Stimulated activated naive CD8-positive, alpha-beta T cell treated with anti-CD3 and anti-CD28 coated beads, Interleukin-15, Interleukin-2, amounts not matched to agents 100 ng/mL and 50 ng/mL, for 24 hours (primary cell): Measurements from ENCODE around the gene PTPRF.

Experiments used
- H3K27ac Mint-ChIP-seq: one replicate; pipeline ENCODE4 v1.8.0; 2021; ENCODE audit warnings: mild to moderate bottlenecking, mixed read lengths
- H3K27me3 Mint-ChIP-seq: one replicate; pipeline ENCODE4 v1.8.0; 2021; ENCODE audit warnings: mixed read lengths
- H3K36me3 Mint-ChIP-seq: one replicate; pipeline ENCODE4 v1.8.0; 2021; ENCODE audit warnings: low read depth, mixed read lengths
- H3K4me1 Mint-ChIP-seq: one replicate; pipeline ENCODE4 v1.8.0; 2021; ENCODE audit warnings: low read depth, mixed read lengths
- H3K4me3 Mint-ChIP-seq: one replicate; pipeline ENCODE4 v1.8.0; 2021; ENCODE audit warnings: mild to moderate bottlenecking, mixed read lengths
- H3K9me3 Mint-ChIP-seq: one replicate; pipeline ENCODE4 v1.8.0; 2021; ENCODE audit warnings: mixed read lengths

Gene PTPRF

GRCh38 chr1:43565600-43566360 lies 35.1 kb downstream of the PTPRF start:
- Mint-ChIP-seq H3K27ac (no peak overlapping the region), H3K4me1 (peaks cover 6% of the 10 kb centered on the region), H3K27me3 (peaks cover 10% of the 10 kb centered on the region), H3K9me3 (no peaks in the 10 kb centered on the region), H3K36me3 (no peaks in the 10 kb centered on the region), H3K4me3 (peak overlapping the region; percentile 67)

- H3K4me3 Mint-ChIP-seq: peak overlapping the region; percentile 67
- no peaks in the 10 kb centered on the region for H3K9me3 Mint-ChIP-seq
- peaks cover 6% of the 10 kb centered on the region for H3K4me1 Mint-ChIP-seq
- H3K36me3 Mint-ChIP-seq: no peaks in the 10 kb centered on the region
- H3K27me3 Mint-ChIP-seq: peaks cover 10% of the 10 kb centered on the region
- H3K27ac Mint-ChIP-seq: no peak overlapping the region
Measured at GRCh38 chr1:43566382-43567044, 35.8 kb downstream of the PTPRF start.

DNA sequence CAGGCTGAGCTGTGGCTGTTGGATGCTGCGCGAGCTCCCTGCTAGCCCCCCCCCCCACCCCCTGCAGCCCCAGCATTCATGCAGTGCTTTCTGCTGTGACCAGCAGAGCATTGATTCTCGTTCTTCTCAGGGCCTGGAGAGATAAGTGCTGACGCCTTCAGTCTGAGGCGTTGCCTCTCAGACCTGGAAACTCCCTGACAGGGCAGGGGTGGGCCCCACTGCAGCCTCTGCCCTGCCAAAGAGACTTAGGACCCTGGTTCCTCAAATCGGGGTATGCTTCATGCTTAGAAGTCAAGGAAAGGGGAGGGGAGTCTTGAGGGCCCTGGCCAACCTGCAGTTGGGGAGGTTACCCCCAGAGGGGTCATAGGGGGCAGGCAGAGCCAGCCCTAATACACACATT lies 38.5 kb downstream of the PTPRF start:
- Mint-ChIP-seq H3K36me3 (no peaks in the 10 kb centered on the region), H3K9me3 (no peaks in the 10 kb centered on the region), H3K4me1 (peaks cover 6% of the 10 kb centered on the region), H3K27me3 (peaks cover 10% of the 10 kb centered on the region), H3K4me3 (no peak overlapping the region), H3K27ac (no peak overlapping the region)

GRCh38 chr1:43570277-43570676 lies 39.6 kb downstream of the PTPRF start:
- H3K27ac Mint-ChIP-seq: no peak overlapping the region
- H3K4me3 Mint-ChIP-seq: no peak overlapping the region
- peaks cover 10% of the 10 kb centered on the region for H3K27me3 Mint-ChIP-seq
- H3K36me3 Mint-ChIP-seq: no peaks in the 10 kb centered on the region
- peaks cover 6% of the 10 kb centered on the region for H3K4me1 Mint-ChIP-seq
- H3K9me3 Mint-ChIP-seq: no peaks in the 10 kb centered on the region

GRCh38 chr1:43570715-43571114 lies 40.0 kb downstream of the PTPRF start:
- Mint-ChIP-seq H3K27me3 (peaks cover 10% of the 10 kb centered on the region), H3K4me3 (no peak overlapping the region), H3K27ac (no peak overlapping the region), H3K4me1 (peaks cover 6% of the 10 kb centered on the region), H3K9me3 (no peaks in the 10 kb centered on the region), H3K36me3 (no peaks in the 10 kb centered on the region)

DNA sequence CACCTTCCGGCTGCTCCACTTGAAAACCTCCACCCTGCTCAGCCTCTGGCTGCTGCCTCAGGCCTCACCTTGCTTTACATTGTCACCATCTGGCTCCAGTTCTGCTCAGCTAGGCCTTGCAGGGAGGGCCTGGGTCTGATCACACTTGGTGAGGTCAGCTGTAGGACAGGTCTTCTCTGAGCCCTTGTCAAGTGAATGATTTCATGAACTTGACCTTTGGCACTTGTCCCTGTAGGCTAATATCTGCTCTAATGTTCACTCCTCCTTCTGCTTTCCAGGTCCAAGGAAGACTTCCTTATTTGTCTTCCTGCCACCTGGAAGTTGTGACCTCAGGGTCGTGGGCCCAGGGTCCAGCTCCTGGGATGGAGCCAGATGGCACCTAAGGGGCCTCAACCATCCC lies 41.4 kb downstream of the PTPRF start:
- no peaks in the 10 kb centered on the region for H3K27me3 Mint-ChIP-seq
- H3K9me3 Mint-ChIP-seq: no peaks in the 10 kb centered on the region
- H3K36me3 Mint-ChIP-seq: no peaks in the 10 kb centered on the region
- H3K27ac Mint-ChIP-seq: no peak overlapping the region
- H3K4me1 Mint-ChIP-seq: no peaks in the 10 kb centered on the region
- no peak overlapping the region for H3K4me3 Mint-ChIP-seq

DNA sequence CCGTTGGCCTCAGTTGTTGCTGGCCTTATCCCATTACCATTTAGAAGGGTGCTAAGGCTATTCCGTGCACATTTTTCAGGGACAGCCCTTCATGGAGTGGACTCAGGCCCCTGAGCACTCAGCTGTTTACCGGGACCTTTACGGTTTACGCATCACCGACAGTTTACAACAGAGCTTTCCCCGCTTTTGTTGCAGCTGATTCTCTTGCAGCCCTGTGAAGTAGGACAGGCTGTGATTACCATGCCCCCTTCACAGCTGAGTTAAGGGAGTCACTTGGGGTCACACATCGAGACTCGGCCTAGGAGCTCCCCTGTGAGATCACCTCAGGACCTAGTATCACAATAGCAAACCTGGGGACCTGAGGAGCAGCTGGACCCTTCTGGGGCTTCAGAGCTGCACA lies 41.9 kb downstream of the PTPRF start:
- Mint-ChIP-seq H3K4me1 (no peaks in the 10 kb centered on the region), H3K27ac (no peak overlapping the region), H3K4me3 (no peak overlapping the region), H3K9me3 (no peaks in the 10 kb centered on the region), H3K36me3 (no peaks in the 10 kb centered on the region), H3K27me3 (no peaks in the 10 kb centered on the region)

- no peaks in the 10 kb centered on the region for H3K4me1 Mint-ChIP-seq
- no peaks in the 10 kb centered on the region for H3K9me3 Mint-ChIP-seq
- no peak overlapping the region for H3K4me3 Mint-ChIP-seq
- no peaks in the 10 kb centered on the region for H3K27me3 Mint-ChIP-seq
- no peaks in the 10 kb centered on the region for H3K36me3 Mint-ChIP-seq
- H3K27ac Mint-ChIP-seq: no peak overlapping the region
Measured at GRCh38 chr1:43573066-43573800, 42.5 kb downstream of the PTPRF start.

GRCh38 chr1:43576521-43576920 lies 45.8 kb downstream of the PTPRF start:
- Mint-ChIP-seq H3K27ac (no peak overlapping the region), H3K27me3 (no peaks in the 10 kb centered on the region), H3K4me3 (no peak overlapping the region), H3K36me3 (no peaks in the 10 kb centered on the region), H3K4me1 (no peaks in the 10 kb centered on the region), H3K9me3 (no peaks in the 10 kb centered on the region)

DNA sequence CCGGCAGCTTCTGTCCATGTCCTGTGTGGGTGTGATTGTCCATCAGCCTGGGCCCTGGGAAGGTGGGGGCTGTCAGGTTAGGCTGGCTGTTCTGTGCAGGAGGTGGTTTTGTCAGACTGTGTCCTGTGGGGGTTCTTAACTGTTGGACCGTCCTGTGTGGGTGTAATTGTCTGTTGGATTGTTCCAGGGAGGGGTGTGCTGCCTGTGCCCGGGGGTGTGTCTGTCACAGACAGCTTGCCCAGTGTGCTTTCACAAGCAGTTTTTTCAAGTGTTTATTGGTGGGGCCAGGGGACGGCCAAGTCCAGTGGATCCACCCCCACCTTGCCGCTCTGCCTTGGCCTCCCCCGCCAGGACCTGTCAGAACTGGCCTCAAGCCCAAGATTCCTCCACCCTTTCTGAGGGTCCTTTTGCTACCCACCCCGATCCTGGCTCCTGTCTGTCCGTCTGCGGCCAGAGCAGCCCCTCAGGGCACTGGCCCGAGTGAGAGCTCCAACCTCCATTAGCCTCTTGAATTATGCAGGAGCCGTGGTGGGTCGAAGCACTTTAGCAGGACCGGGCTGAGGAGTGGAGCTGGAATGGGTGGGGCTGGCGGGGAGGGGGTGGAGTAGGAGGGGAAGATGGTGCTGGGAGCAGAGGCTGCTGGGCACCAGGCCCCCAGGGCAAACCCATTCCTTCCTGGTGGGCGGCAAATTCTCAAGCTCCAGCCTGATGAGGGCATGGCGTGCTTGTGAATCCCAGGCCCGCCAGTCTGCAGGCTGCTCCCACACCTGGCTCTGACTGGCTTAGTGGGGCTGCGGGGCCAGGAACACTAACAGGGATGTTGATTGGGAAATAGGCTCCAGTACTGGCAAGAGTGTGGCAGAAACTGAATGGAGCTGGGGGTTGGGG lies 47.2 kb downstream of the PTPRF start:
- Mint-ChIP-seq H3K27ac (no peak overlapping the region), H3K4me1 (peaks cover 6% of the 10 kb centered on the region), H3K27me3 (no peaks in the 10 kb centered on the region), H3K36me3 (no peaks in the 10 kb centered on the region), H3K9me3 (no peaks in the 10 kb centered on the region), H3K4me3 (no peak overlapping the region)

- no peak overlapping the region for H3K27ac Mint-ChIP-seq
- H3K4me1 Mint-ChIP-seq: peaks cover 6% of the 10 kb centered on the region
- no peak overlapping the region for H3K4me3 Mint-ChIP-seq
- no peaks in the 10 kb centered on the region for H3K9me3 Mint-ChIP-seq
- no peaks in the 10 kb centered on the region for H3K27me3 Mint-ChIP-seq
- no peaks in the 10 kb centered on the region for H3K36me3 Mint-ChIP-seq
Measured at GRCh38 chr1:43580039-43580438, 49.4 kb downstream of the PTPRF start.

GRCh38 chr1:43582162-43582566 lies 51.5 kb downstream of the PTPRF start:
- H3K4me3 Mint-ChIP-seq: no peak overlapping the region
- no peaks in the 10 kb centered on the region for H3K27me3 Mint-ChIP-seq
- peak overlapping the region; percentile 69 for H3K27ac Mint-ChIP-seq
- H3K4me1 Mint-ChIP-seq: peaks cover 6% of the 10 kb centered on the region
- H3K9me3 Mint-ChIP-seq: no peaks in the 10 kb centered on the region
- H3K36me3 Mint-ChIP-seq: no peaks in the 10 kb centered on the region

DNA sequence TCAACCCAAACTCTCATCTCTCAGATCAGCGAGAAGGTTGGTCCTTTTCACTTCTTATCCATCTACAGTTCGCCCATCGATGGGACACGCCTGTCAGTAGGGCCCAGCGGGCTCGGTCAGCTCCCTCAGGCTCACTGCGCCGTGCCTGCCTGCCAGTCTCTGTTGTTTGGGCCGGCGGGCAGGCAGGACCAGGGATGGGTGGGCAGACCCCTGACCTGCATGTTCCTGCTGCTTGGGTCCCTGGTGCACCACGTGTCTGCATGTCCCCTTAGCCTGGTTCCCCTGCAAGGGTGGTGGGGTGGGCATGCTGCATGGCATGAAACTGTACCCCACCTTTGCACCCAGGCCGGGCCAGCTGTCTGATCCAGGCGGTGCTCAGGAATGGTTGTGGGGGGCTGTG lies 52.4 kb downstream of the PTPRF start:
- Mint-ChIP-seq H3K27ac (peak overlapping the region; percentile 32), H3K36me3 (no peaks in the 10 kb centered on the region), H3K9me3 (no peaks in the 10 kb centered on the region), H3K4me1 (peaks cover 6% of the 10 kb centered on the region), H3K27me3 (no peaks in the 10 kb centered on the region), H3K4me3 (no peak overlapping the region)

DNA sequence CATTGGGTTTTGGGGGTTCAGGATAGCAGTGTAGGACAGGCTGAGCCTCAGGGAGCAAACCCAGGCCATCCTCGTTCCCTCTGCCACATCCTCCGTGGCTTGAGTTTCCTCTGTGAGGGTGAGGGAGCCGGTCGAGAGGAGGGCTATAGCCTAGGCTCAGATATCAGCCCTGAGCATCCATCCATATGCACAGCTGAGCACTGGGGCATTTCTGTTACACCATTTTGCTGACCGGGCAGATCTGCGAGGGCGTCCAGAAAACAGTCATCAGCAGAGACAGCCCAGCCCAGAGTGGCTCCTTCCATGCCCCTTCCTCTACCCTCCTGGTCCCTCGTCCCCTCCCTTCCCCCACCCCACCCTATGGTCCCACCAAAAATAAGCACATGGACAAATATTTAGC lies 53.5 kb downstream of the PTPRF start:
- H3K27me3 Mint-ChIP-seq: no peaks in the 10 kb centered on the region
- H3K36me3 Mint-ChIP-seq: no peaks in the 10 kb centered on the region
- no peaks in the 10 kb centered on the region for H3K9me3 Mint-ChIP-seq
- H3K27ac Mint-ChIP-seq: no peak overlapping the region
- peaks cover 6% of the 10 kb centered on the region for H3K4me1 Mint-ChIP-seq
- H3K4me3 Mint-ChIP-seq: no peak overlapping the region
